PC-9 (cell line): ENCODE data around the gene TTLL5. TPM values are rescaled to one million over a fixed set of nuclear protein-coding genes. Genes with fewer than 3 reads are reported as not detected.

Source experiments
- BruUV-seq: library from RNA; stranded (reverse); fragments of 400-500 nt; replicated peaks from 2 replicates; lab custom pipeline; 2021; lab: Mats Ljungman, UMichigan
- CTCF ChIA-PET: fragments of 300-600 bp; sonication (Branson Sonifier 250); formaldehyde crosslinking; loops from one replicate; lab custom pipeline; 2022; ENCODE audit warnings: antibody characterized with exemption; lab: Charles Lee
- POLR2A ChIA-PET: fragments of 300-600 bp; sonication (Branson Sonifier 250); formaldehyde crosslinking; loops from one replicate; lab custom pipeline; 2022; ENCODE audit warnings: antibody characterized with exemption; ENCODE audit not compliant: unreplicated experiment; lab: Charles Lee
- DNase-seq, 2 experiments: peaks; one replicate each; pipeline versions ENCODE4 v3.0.0 to v3.0.0-alpha.2; 2015 to 2022; ENCODE audit warnings: mixed read lengths in 1 of 2
- H2AFZ ChIP-seq: fragments of 200-600 bp; sonication (generic); 2 replicates; pipeline ENCODE4 v1.8.1; 2017; ENCODE audit warnings: antibody characterized with exemption
- H3F3A ChIP-seq: fragments of 200-600 bp; sonication (generic); 2 replicates; pipeline ENCODE4 v1.8.1; 2017; ENCODE audit warnings: antibody characterized with exemption, mild to moderate bottlenecking, low read depth; ENCODE audit not compliant: insufficient read depth
- H3K27ac ChIP-seq: fragments of 200-600 bp; sonication (generic); 2 replicates; pipeline ENCODE4 v1.6.1; 2016; ENCODE audit warnings: mixed run types
- H3K27me3 ChIP-seq: fragments of 200-600 bp; sonication (generic); 2 replicates; pipeline ENCODE4 v1.6.1; 2016; ENCODE audit warnings: low read depth, mixed run types; ENCODE audit not compliant: insufficient read depth
- H3K36me3 ChIP-seq: fragments of 200-600 bp; sonication (generic); 2 replicates; pipeline ENCODE4 v1.6.1; 2016; ENCODE audit warnings: low read depth, mixed run types
- H3K4me1 ChIP-seq: fragments of 200-600 bp; sonication (generic); replicated peaks from 2 replicates; pipeline ENCODE4 v1.6.1; 2016; ENCODE audit warnings: mixed run types; ENCODE audit not compliant: insufficient read depth
- H3K4me2 ChIP-seq: fragments of 200-600 bp; sonication (generic); 2 replicates; pipeline ENCODE4 v1.6.1; 2017; ENCODE audit warnings: mixed run types
- H3K4me3 ChIP-seq: fragments of 200-600 bp; sonication (generic); 2 replicates; pipeline ENCODE4 v1.6.1; 2016; ENCODE audit warnings: mixed run types
- H3K79me2 ChIP-seq: fragments of 200-600 bp; sonication (generic); 2 replicates; pipeline ENCODE4 v1.6.1; 2017; ENCODE audit warnings: low read depth, mixed run types
- H3K9me2 ChIP-seq: fragments of 200-600 bp; sonication (generic); 2 replicates; pipeline ENCODE4 v1.8.1; 2017; ENCODE audit warnings: mild to moderate bottlenecking; ENCODE audit not compliant: insufficient read depth
- H3K9me3 ChIP-seq: fragments of 200-600 bp; sonication (generic); 2 replicates; pipeline ENCODE4 v1.8.1; 2016; ENCODE audit warnings: low read depth; ENCODE audit not compliant: insufficient read depth
- H4K20me1 ChIP-seq: fragments of 200-600 bp; sonication (generic); 2 replicates; pipeline ENCODE4 v1.8.1; 2017; ENCODE audit not compliant: insufficient read depth
- CTCF ChIP-seq: fragments of 200-600 bp; sonication (generic); conservative IDR thresholded peaks from 2 replicates; pipeline ENCODE4 v1.6.1; 2017; ENCODE audit warnings: mixed run types, antibody characterized with exemption, mild to moderate bottlenecking, moderate library complexity
- EZH2 ChIP-seq: fragments of 200-600 bp; sonication (generic); IDR thresholded peaks from 2 replicates; pipeline ENCODE4 v1.8.0; 2017; ENCODE audit warnings: antibody characterized with exemption, low read depth
- intact Hi-C: fragments of 100-400 bp; cut with micrococcal nuclease; formaldehyde crosslinking; loops from one replicate; pipeline ENCODE4 v1.10.0; 2022; ENCODE audit not compliant: unreplicated experiment
- total RNA-seq: library from RNA; stranded (reverse); gene quantifications from 2 replicates; pipeline ENCODE4 v1.2.3, GENCODE V29; 2021

The TTLL5 gene
- total RNA-seq, 1 experiment from 2014 or later, result 75.3 TPM

GRCh38 chr14:75800792-75801191 is 139.7 kb downstream of the TTLL5 start:
- no peak overlapping the region for H3K27ac ChIP-seq
- 0 out of 2 replicates have a peak, but pooled peaks cover 6% of the 10 kb centered on the region for H3K36me3 ChIP-seq
- no peak overlapping the region for H3K4me2 ChIP-seq
- no peaks in the 10 kb centered on the region for H3K4me1 ChIP-seq
- TF ChIP-seq CTCF (peak; percentile 52; the same call in 1 of the 2 replicates), EZH2 (no peak)
- no peaks in the 10 kb centered on the region for H3F3A ChIP-seq
- no peaks in the 10 kb centered on the region for H3K79me2 ChIP-seq
- no peak overlapping the region for H3K4me3 ChIP-seq
- H3K9me3 ChIP-seq, result no peaks in the 10 kb centered on the region
- no TSS peak for BruUV-seq
- H4K20me1 ChIP-seq, result no peaks in the 10 kb centered on the region
- no peak overlapping the region for H2AFZ ChIP-seq
- intact Hi-C loops, result no loop called here
- ChIA-PET CTCF (no interaction called here), POLR2A (interaction anchor here (0.6 kb wide), 1 partner anchor 265 kb away, joined by 12 read pairs; no protein-coding TSS in a partner anchor)
- H3K27me3 ChIP-seq, result no peaks in the 10 kb centered on the region
- DNase-seq, result no peak
- H3K9me2 ChIP-seq, result no peaks in the 10 kb centered on the region

- CTCF ChIA-PET, result interaction anchor here (0.6 kb wide), 1 partner anchor 583 kb away, joined by 3 read pairs; no protein-coding TSS in a partner anchor
- no peaks in the 10 kb centered on the region for H3K4me1 ChIP-seq
Measured at GRCh38 chr14:75802486-75802885, 141.4 kb downstream of the TTLL5 start.

GRCh38 chr14:75803765-75804164 is 142.7 kb downstream of the TTLL5 start:
- Histone ChIP-seq H3K4me2 (no peak overlapping the region), H3K27me3 (no peaks in the 10 kb centered on the region), H3K4me1 (no peaks in the 10 kb centered on the region), H3K79me2 (no peaks in the 10 kb centered on the region), H2AFZ (no peak overlapping the region), H3K9me2 (no peaks in the 10 kb centered on the region), H3F3A (no peaks in the 10 kb centered on the region), H4K20me1 (no peaks in the 10 kb centered on the region), H3K9me3 (no peaks in the 10 kb centered on the region), H3K36me3 (0 out of 2 replicates have a peak, but pooled peaks cover 6% of the 10 kb centered on the region), H3K4me3 (no peak overlapping the region), H3K27ac (no peak overlapping the region)
- CTCF ChIA-PET, result no interaction called here
- TF ChIP-seq EZH2, result no peak
- TF ChIP-seq CTCF, result no peak
- no peak for DNase-seq
- POLR2A ChIA-PET, result no interaction called here
- intact Hi-C loops, result no loop called here
- BruUV-seq, result no TSS peak

More at GRCh38 chr14:75802486-75802885, 141.4 kb downstream of the TTLL5 start:
- TF ChIP-seq CTCF (no peak), EZH2 (no peak)
- intact Hi-C loops, result no loop called here
- Histone ChIP-seq H3F3A (no peaks in the 10 kb centered on the region), H3K36me3 (0 out of 2 replicates have a peak, but pooled peaks cover 6% of the 10 kb centered on the region), H4K20me1 (no peaks in the 10 kb centered on the region), H3K79me2 (no peaks in the 10 kb centered on the region), H3K4me3 (no peak overlapping the region), H3K9me3 (no peaks in the 10 kb centered on the region), H2AFZ (no peak overlapping the region), H3K4me2 (no peak overlapping the region), H3K27me3 (no peaks in the 10 kb centered on the region), H3K27ac (no peak overlapping the region), H3K9me2 (no peaks in the 10 kb centered on the region)
- no TSS peak for BruUV-seq
- DNase-seq, result no peak
- POLR2A ChIA-PET, result interaction anchor here (0.6 kb wide), 1 partner anchor 77 kb away, joined by 3 read pairs; no protein-coding TSS in a partner anchor
